Measurements from ENCODE around the gene SPDEF.

GRCh38 chr6:34585108-34585507, 29.0 kb upstream of the SPDEF start:
- no peak for TF ChIP-seq USF1 (IDR thresholded peaks at IDR 0.05; ENCODE audit: borderline replicate concordance, extremely low read length, insufficient read depth, low read depth, low read length)
- no peak for TF ChIP-seq JUND (IDR thresholded peaks at IDR 0.05; ENCODE audit: low read depth, low read length)
- TF ChIP-seq, protein P1, sequence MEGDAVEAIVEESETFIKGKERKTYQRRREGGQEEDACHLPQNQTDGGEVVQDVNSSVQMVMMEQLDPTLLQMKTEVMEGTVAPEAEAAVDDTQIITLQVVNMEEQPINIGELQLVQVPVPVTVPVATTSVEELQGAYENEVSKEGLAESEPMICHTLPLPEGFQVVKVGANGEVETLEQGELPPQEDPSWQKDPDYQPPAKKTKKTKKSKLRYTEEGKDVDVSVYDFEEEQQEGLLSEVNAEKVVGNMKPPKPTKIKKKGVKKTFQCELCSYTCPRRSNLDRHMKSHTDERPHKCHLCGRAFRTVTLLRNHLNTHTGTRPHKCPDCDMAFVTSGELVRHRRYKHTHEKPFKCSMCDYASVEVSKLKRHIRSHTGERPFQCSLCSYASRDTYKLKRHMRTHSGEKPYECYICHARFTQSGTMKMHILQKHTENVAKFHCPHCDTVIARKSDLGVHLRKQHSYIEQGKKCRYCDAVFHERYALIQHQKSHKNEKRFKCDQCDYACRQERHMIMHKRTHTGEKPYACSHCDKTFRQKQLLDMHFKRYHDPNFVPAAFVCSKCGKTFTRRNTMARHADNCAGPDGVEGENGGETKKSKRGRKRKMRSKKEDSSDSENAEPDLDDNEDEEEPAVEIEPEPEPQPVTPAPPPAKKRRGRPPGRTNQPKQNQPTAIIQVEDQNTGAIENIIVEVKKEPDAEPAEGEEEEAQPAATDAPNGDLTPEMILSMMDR (IDR thresholded peaks at IDR 0.05 in 2 of 3, conservative IDR thresholded peaks at IDR 0.05 in 1 of 3; ENCODE audit: control insufficient read depth in 2 of 3, extremely low read depth in 1 of 3, insufficient read depth in 1 of 3, low read depth in 3 of 3, low read length in 3 of 3): no peak
- TF ChIP-seq NFXL1 (IDR thresholded peaks at IDR 0.05; ENCODE audit: borderline replicate concordance): no peak
- no peak for TF ChIP-seq RFX5 (IDR thresholded peaks at IDR 0.05; ENCODE audit: low read depth, low read length)
- no peak for TF ChIP-seq POLR2A (IDR thresholded peaks at IDR 0.05; ENCODE audit: low read depth, low read length)
- TF ChIP-seq CHD4 (IDR thresholded peaks at IDR 0.05): no peak
- TF ChIP-seq CHD1 (IDR thresholded peaks at IDR 0.05; ENCODE audit: low read depth, low read length): no peak
- no peak for TF ChIP-seq MTA2 (IDR thresholded peaks at IDR 0.05; ENCODE audit: low read depth)

Measured in GM12878 (cell line).